ENCODE data around the gene AGAP6.
"Not testable (repeated sequence)": the region's sequence is repeated elsewhere in the genome, so short reads cannot be mapped to it uniquely, and the experiment has no call there.

The AGAP6 gene

GRCh38 chr10:49988376-49988775 is at the start of gene AGAP6:
Gene AGAP6, plus strand, starts transcription at chr10:49988406. Its CDS starts 310 bp downstream, at chr10:49988716.
- DNase-seq = not testable (repeated sequence)

DNA sequence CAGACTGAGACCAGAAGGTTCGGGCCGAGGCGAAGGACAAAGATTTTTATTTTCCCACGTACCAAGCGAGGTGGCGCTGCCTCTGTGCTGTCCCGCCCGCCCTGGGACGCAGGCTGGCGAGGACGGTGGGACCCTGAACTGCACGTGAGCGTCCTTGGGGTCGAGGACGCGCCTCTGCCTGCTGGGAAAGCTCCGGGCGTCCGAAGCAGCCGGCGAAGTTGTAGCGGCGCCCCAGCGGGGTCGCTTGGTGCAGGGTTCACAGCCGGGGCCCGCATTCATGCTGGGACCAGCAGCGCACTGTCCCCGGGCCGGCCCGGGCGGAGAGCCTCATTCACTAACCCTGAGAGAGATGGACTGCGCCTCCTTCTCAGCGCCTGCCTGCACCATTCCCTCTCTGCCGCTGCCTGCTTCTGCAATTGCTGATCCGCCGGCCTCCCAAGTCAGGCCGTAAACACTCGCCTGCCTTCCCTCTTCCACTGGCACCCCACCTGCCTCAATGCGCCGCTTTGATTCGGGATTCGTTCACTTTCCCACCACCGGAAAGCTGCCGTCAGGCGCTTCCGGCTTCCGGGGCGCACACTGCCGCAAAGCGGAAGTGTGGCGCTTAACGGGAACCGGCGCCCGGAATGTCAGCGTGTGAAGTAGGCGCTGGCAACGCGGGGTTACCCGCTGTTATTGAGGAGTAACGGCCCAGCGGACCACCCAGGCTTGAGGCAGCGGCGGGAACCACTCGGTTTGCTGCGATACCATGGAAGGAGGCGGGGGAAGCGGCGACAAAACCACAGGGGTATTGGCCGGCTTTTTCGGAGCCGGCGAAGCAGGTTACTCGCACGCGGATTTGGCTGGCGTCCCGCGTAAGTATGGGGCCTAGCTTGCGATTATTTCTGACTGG is 46.5 kb upstream of the AGAP6 start, which contains the start of the genes PARG and TIMM23B:
Gene PARG (minus strand): TSS at position 581 of the 892 bp plus-strand sequence. CDS start 302 bp downstream, at position 279.
Gene TIMM23B (plus strand): TSS at position 607 of the 892 bp plus-strand sequence. CDS start 142 bp downstream, at position 749.
- peak; percentile 10 to 88 (median 70) for DNase-seq

DNA sequence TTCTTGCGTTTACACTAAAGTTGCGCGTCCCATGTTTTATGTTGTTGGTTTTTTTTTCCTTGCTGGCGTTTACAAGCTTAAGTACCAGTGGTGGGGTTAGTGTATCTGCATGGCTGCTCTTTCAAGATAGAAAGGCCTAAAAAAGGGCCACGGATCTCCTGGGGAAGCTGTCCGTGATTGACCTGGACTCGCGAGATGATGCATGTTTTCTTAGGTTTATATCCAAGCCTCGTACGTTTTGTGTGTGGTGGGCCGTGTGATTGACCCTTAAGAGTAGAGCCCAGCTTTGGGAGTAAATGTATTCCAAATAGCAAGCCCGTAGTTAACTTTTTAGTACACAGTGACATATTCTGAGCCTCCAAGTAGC is 45.9 kb upstream of the AGAP6 start:
- not testable (repeated sequence) for DNase-seq

DNA sequence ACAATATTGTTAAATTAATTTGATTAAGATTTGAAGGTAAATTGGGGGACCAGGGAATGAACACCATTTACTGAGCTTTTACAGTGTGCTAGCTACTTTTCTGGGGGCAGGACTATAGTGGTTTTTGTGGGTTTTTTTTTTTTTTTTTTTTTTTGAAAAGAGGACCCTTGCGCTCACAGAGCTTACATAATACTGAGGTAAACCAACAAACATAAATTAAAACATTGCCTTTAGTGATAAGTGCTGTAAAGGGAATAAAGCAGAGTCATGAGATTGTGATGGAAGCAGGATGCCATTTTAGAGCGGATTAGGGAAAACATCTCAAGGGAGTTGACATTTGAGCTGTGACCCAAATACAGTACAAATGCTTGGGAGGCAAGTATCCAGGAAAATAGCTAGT is 44.6 kb upstream of the AGAP6 start:
- DNase-seq = not testable (repeated sequence)

DNA sequence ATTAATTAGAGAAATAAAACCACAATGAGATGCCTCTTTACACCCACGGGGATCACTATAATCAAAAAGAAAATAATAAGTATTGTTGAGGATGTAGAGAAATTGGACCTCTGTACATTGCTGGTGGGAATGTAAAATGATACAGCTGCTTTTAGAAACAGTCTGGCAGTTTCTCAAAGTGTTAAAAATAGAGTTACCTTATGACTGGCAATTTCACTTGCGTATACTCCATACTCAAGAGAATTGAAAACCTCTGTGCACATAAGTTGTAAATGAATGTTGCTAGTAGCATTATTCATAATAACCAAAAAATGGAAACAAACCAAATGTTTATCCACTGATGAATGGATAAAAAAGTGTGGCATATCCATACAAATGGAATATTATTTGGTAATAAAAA is 40.1 kb upstream of the AGAP6 start:
- not testable (repeated sequence) for DNase-seq

- not testable (repeated sequence) for DNase-seq
These were observed 39.5 kb upstream of the AGAP6 start for GRCh38 chr10:49948737-49949136.

- DNase-seq = not testable (repeated sequence)
These were observed 36.2 kb upstream of the AGAP6 start for GRCh38 chr10:49952006-49952405.

DNA sequence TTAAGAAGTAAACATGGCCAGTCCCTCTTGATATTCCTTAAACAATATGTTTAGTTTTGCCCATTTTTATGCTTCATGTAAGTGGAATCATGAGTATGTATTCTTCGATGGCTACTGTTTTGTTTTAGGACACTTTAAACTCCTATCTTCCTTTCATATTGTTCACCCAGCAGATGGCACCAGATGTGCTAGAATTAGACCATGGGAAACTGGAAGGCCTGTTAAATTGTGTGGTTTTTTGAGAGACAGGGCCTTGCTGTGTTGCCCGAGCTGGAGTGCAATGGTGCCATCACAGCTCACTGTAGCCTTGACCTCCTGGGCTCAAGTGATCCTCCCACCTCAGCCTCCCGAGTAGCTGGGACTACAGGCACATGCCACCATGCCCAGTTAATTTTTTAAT is 35.1 kb upstream of the AGAP6 start:
- not testable (repeated sequence) for DNase-seq

- DNase-seq = not testable (repeated sequence)
These were observed 17.8 kb upstream of the AGAP6 start for GRCh38 chr10:49970331-49970857.

GRCh38 chr10:49971466-49971865 is 16.7 kb upstream of the AGAP6 start:
- not testable (repeated sequence) for DNase-seq

DNA sequence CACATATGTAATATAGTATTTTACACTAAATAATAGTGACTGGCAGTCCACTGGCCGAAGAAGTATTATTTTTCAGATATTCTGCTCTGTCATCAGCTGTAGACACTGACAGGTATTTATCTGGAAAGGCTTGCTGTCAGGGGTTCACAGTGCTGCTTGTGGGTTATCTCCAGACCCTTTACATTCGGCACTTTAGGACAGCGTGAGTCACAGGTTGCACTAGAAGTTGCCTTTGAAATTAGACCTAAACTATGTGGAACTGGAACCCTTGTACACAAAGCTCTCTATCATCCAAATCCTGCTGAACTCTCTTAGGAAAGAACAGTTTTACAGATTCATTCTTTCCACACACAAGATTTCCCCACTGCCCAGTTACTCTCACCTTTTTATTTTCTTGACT is 16.1 kb upstream of the AGAP6 start:
- DNase-seq = not testable (repeated sequence)

DNA sequence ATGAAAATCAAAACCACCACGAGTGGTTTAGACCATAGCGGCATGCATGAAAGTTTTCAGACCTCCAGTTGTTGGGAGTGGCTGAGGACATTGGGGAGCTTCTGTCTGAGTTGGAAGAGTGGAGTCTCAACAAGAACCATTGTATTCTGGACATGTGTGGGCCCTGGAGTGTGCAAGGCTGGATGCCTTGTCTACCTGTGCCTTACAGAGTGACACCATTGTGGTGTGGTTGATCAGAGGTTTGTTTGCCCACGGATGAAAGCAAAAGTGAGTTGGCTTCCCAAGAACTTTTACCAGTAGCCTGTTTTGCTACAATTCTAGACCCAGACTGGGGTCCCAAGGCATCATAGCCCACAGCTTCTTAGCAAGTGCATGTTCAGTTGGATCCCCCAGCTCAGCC is 10.4 kb upstream of the AGAP6 start:
- not testable (repeated sequence) for DNase-seq

- DNase-seq = not testable (repeated sequence)
These were observed 999 bp upstream of the AGAP6 start for GRCh38 chr10:49987207-49987606.

GRCh38 chr10:49995321-49995720 is 7.1 kb downstream of the AGAP6 start:
- not testable (repeated sequence) for DNase-seq

- not testable (repeated sequence) for DNase-seq
These were observed 25.8 kb downstream of the AGAP6 start for GRCh38 chr10:50014024-50014423.

DNA sequence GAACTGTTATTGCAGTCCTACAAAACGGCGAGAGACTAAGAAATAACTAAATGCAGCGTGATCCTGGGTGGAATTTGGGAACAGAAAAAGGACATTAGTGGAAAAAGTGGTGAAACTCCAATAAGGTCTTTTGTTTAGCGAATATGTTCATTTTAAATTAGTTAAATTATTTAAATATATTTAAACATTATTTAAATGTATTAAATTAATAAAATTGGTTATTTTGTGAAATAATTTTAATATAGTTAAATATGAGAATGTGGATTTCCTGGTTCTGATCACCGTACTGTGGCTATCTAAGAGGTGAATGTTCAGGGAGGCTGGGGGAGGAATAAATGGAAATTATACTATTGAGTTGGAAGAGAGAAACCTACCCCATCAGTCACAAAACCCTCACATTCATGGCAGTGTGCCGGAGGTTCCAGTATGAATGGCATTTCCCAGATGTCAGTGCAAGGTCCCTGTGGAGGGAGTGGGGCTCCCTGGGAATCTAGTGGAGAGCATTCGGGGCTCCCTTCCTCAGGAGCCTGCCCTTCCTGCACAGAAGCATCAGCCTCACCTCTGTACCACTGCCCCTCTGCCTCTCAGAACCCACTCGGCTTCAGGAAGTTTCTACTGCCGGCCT is 27.5 kb downstream of the AGAP6 start:
- DNase-seq = not testable (repeated sequence)

DNA sequence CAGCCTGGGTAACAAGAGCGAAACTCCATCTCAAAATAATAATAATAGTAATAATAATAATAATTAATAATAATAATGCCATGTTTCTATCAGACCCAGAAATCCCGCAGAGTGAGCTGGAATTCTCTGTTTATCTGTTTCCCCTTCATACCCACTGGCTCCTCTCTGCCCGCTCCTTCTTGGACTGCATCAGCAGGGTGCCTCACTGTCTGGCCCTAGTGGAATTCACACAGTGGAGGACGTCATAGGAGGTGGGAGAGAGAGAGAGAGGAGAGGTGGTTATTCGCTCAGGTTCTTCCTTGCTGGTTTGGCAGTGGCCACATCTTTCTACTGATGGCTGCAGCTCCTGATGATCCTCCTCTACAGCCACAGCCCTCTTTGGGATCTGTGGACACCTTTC is 28.7 kb downstream of the AGAP6 start:
- not testable (repeated sequence) for DNase-seq

DNA sequence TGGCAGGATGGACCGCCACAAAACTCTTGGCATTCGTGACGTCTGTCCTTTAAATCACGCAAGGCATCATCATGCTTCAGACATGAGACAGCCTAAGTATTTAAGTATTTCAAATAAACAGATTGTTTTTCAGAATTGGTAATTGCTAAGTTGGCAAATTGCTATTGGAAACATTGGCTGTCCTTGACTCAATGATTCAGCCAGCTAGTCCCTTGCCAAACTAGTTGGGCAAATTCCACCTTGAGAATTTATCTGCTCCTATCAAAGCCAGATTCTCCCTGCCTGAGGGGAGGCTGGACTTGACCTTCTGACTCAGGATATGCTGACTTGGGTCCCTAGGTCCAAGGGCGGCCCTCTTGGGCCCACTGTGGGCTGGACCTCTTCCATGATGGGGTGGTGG is 29.4 kb downstream of the AGAP6 start:
- DNase-seq = not testable (repeated sequence)

DNA sequence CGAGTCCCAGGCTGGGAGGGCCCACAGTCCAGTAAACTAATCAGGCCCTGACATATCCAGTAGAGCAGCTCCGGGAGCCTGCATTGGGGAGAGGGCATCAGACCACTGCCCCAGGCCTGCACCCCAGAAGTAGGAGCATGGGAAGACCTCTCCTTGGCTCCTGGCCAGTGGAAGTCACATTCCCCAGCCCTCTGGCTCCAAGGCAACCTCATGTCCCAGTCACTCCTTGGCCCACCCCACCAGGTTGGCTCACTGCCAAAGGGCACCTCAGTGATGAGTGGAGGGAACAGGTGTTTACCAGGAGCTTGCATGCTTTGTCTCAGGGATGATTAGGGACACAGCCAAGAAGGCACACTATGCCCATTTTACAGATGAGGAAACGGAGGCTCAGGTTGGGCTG is 31.1 kb downstream of the AGAP6 start:
- not testable (repeated sequence) for DNase-seq

DNA sequence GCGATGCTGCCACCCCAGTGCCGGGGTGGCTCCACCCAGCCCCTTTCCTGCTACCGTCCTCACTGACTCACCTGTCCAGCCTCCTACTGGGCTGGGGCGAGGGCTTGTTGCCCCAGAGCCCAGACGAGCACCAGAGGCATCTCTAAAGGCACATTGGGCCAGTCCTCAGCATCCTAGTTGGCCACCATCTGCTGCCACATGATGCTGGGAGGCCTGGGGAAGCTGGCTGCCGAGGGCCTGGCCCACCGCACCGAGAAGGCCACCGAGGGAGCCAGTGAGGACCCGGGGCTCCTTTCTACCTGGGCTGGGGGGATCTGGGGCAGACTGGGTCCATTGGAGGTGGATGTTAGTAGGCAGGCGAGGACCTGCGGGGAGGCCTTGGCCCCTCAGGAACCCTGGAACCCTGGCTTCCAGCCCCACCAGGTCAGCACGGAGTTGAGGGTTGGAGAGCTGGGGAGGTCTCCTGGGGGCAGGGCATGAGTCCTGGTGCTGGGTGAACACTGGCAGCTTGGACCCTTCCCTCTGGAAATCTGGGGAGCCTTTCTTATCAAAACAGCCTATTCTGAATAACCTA is 32.3 kb downstream of the AGAP6 start:
- not testable (repeated sequence) for DNase-seq

DNA sequence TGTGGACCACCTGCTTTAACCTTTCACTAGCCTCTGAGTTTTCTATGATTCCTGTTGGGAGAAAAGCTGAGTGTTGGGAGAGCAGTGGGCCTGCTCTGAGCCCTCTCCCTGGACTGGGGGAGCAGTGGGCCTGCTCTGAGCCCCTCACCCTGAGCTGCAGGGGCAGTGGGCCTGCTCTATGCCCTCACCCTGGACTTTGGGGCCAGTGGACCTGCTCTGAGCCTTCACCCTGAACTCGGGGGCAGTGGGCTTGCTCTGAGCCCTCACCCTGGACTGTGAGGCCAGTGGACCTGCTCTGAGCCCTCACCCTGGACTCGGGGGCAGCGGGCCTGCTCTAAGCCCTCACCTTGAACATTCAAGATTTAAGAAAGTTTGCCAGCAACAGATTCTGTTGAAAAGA is 33.4 kb downstream of the AGAP6 start:
- DNase-seq = no peak

DNA sequence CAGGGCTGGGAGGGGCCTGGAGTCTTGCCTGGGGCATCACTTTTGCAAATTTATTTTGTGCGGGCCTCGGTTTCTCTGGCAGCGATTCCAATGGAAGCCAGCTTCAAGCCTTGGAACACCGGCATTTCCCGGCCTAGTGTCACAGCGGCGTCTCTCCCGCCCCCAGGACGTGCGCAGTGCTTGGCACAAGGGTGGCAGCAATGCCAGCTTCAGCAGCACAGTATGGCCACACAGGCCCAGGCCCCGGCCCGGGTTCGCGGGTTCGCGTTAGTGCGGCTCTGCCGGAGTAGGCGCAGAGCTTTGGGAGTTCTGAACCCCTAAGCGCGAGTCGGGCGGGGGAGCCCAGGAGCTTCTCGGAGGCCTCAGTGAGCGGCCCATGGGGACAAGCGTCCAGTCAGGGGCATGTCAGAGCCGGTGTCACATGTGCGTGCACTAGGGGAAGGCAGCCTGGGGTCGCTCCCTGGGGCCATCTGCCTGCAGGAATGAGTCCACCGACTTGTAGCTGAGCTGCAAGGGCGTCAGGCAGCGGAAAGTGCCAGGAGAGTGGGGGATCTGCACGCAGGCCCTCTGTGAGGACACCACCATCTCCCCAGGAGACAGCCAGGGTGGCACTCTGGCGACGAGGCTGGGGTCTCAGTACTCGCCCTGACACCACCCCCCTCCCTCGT is 36.6 kb downstream of the AGAP6 start:
- not testable (repeated sequence) for DNase-seq

Measured in C1 segment of cervical spinal cord (tissue), 14 donors.